Astrocyte (in vitro differentiated cells and primary cell): ENCODE data around the gene LCMT1.

Experiments used
- EZH2 ChIP-seq: IDR thresholded peaks from 2 replicates; pipeline ENCODE4 v1.6.1; 2012; ENCODE audit warnings: mild to moderate bottlenecking, low read length, inconsistent platforms; ENCODE audit not compliant: insufficient read depth
- TF ChIP-seq, protein P1 (sequence below): IDR thresholded peaks from 2 replicates; pipeline ENCODE4 v1.5.1; 2011; ENCODE audit warnings: low read depth, mild to moderate bottlenecking, inconsistent platforms, low read length, moderate library complexity; ENCODE audit not compliant: insufficient read depth

DNA sequence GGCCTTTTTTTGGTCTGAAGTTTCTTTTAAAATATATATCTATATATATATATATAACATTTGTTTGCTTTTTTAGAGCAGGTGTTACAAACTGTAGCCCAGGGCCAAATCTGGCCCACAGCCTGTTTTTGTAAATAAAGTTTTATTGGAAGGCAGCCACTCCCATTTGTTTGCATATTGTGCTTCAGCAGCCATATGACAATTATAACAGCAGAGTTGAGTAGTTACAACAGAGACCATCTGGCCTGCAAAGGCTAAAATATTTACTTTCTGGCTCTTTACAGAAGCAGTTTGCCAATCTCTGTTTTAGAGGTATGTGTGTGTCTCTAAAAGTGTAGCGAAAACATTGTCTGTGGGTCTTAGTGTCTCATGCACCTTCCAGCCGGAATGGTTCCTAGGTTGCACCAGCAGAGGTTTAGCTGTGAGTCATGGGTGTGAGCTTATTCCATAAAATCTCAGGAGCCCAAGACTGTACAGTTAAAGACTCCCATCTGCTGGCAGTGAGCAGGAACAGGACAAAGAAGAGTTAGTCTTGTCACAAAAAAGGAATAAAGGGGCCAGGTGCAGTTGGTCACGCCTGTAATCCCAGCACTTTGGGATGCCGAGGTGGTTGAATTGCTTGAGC, 23.8 kb downstream of the LCMT1 start:
- TF ChIP-seq, protein P1, sequence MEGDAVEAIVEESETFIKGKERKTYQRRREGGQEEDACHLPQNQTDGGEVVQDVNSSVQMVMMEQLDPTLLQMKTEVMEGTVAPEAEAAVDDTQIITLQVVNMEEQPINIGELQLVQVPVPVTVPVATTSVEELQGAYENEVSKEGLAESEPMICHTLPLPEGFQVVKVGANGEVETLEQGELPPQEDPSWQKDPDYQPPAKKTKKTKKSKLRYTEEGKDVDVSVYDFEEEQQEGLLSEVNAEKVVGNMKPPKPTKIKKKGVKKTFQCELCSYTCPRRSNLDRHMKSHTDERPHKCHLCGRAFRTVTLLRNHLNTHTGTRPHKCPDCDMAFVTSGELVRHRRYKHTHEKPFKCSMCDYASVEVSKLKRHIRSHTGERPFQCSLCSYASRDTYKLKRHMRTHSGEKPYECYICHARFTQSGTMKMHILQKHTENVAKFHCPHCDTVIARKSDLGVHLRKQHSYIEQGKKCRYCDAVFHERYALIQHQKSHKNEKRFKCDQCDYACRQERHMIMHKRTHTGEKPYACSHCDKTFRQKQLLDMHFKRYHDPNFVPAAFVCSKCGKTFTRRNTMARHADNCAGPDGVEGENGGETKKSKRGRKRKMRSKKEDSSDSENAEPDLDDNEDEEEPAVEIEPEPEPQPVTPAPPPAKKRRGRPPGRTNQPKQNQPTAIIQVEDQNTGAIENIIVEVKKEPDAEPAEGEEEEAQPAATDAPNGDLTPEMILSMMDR: peak; percentile 57
- TF ChIP-seq EZH2: no peak
